ENCODE results near the gene AQP7. TPM values are rescaled to one million over a fixed set of nuclear protein-coding genes. Genes with fewer than 3 reads are reported as not detected.

The AQP7 gene
- polyA plus RNA-seq, 1 donor from 2014 or later, result not detected

DNA sequence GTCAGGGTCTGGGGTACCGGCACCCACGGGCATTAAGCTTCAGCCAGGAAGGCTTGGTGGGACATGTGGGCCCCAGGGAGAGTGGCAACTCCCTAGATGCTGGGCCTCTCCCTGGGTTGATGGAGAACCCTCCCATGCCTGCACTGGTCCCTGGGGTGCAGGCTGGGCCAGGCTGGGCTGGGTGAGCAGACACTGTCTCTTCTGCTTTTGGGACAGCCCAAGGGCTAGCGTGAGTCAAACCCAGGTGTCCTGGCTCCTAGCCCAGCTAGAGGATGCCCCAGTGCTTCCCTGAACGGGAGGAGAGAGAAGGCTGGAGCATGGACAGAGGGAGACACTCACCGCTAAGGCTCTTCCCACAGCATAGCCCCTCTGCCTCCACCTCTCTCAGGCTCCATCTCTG lies 5.7 kb upstream of the AQP7 start:
- Histone ChIP-seq H3K79me2 (replicated peaks; ENCODE audit: insufficient read depth, low read length) (no peaks in the 10 kb centered on the region), H4K20me1 (ENCODE audit: insufficient read depth) (no peaks in the 10 kb centered on the region), H3K9ac (ENCODE audit: low read length) (no peak overlapping the region), H2AFZ (ENCODE audit: low read depth, low read length) (no peak overlapping the region), H3K4me3 (ENCODE audit: low read length) (no peak overlapping the region), H3K9me3 (ENCODE audit: low read length) (no peaks in the 10 kb centered on the region), H3F3A (ENCODE audit: insufficient read depth, low read length, poor library complexity, severe bottlenecking) (no peaks in the 10 kb centered on the region), H3K36me3 (ENCODE audit: insufficient read depth, low read length) (no peaks in the 10 kb centered on the region), H3K27me3 (ENCODE audit: insufficient read depth, low read depth, low read length) (no peaks in the 10 kb centered on the region), H3K9me2 (ENCODE audit: insufficient read depth, low read length) (no peaks in the 10 kb centered on the region), H3K4me2 (ENCODE audit: low read length) (no peak overlapping the region), H3K27ac (ENCODE audit: low read length) (no peak overlapping the region)
- TF ChIP-seq EP300 (conservative IDR thresholded peaks at IDR 0.05; ENCODE audit: poor library complexity, severe bottlenecking) (no peak), RAD21 (conservative IDR thresholded peaks at IDR 0.05) (no peak), SMC3 (conservative IDR thresholded peaks at IDR 0.05; ENCODE audit: poor library complexity) (no peak), EZH2 (IDR thresholded peaks at IDR 0.05; ENCODE audit: borderline replicate concordance, insufficient read depth, low read length, poor library complexity, severe bottlenecking) (no peak), MXI1 (conservative IDR thresholded peaks at IDR 0.05; ENCODE audit: poor library complexity, severe bottlenecking) (no peak), POLR2AphosphoS5 (IDR thresholded peaks at IDR 0.05) (no peak), TAF1 (IDR thresholded peaks at IDR 0.05; ENCODE audit: low read depth) (no peak)
- TF ChIP-seq, protein P1, sequence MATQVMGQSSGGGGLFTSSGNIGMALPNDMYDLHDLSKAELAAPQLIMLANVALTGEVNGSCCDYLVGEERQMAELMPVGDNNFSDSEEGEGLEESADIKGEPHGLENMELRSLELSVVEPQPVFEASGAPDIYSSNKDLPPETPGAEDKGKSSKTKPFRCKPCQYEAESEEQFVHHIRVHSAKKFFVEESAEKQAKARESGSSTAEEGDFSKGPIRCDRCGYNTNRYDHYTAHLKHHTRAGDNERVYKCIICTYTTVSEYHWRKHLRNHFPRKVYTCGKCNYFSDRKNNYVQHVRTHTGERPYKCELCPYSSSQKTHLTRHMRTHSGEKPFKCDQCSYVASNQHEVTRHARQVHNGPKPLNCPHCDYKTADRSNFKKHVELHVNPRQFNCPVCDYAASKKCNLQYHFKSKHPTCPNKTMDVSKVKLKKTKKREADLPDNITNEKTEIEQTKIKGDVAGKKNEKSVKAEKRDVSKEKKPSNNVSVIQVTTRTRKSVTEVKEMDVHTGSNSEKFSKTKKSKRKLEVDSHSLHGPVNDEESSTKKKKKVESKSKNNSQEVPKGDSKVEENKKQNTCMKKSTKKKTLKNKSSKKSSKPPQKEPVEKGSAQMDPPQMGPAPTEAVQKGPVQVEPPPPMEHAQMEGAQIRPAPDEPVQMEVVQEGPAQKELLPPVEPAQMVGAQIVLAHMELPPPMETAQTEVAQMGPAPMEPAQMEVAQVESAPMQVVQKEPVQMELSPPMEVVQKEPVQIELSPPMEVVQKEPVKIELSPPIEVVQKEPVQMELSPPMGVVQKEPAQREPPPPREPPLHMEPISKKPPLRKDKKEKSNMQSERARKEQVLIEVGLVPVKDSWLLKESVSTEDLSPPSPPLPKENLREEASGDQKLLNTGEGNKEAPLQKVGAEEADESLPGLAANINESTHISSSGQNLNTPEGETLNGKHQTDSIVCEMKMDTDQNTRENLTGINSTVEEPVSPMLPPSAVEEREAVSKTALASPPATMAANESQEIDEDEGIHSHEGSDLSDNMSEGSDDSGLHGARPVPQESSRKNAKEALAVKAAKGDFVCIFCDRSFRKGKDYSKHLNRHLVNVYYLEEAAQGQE (IDR thresholded peaks at IDR 0.05; ENCODE audit: borderline replicate concordance), result no peak
- TF ChIP-seq, protein P2, sequence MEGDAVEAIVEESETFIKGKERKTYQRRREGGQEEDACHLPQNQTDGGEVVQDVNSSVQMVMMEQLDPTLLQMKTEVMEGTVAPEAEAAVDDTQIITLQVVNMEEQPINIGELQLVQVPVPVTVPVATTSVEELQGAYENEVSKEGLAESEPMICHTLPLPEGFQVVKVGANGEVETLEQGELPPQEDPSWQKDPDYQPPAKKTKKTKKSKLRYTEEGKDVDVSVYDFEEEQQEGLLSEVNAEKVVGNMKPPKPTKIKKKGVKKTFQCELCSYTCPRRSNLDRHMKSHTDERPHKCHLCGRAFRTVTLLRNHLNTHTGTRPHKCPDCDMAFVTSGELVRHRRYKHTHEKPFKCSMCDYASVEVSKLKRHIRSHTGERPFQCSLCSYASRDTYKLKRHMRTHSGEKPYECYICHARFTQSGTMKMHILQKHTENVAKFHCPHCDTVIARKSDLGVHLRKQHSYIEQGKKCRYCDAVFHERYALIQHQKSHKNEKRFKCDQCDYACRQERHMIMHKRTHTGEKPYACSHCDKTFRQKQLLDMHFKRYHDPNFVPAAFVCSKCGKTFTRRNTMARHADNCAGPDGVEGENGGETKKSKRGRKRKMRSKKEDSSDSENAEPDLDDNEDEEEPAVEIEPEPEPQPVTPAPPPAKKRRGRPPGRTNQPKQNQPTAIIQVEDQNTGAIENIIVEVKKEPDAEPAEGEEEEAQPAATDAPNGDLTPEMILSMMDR (IDR thresholded peaks at IDR 0.05; ENCODE audit: poor library complexity, severe bottlenecking), result no peak

DNA sequence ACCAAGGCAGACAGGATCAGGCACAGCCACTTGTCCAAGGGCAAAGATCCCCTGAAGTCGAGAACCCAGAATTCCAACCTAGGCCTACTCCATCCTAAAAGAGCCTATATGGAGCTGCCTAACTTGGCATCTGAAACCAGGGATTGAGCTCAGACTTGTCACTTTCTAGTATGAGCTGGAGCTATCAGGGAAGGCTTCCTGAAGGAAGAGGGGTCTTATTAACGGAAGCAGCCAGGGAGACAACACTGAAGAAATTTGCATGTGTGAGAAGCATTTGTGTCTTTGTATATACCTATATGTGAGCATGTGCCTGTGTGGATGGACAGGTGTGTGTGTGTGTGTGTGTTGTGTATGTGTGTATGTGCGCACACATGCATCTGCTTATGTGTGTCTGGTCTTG lies 4.7 kb upstream of the AQP7 start:
- H2AFZ ChIP-seq (ENCODE audit: low read depth, low read length), result no peak overlapping the region
- no peak overlapping the region for H3K4me3 ChIP-seq (ENCODE audit: low read length)
- H3K27me3 ChIP-seq (ENCODE audit: insufficient read depth, low read depth, low read length), result no peaks in the 10 kb centered on the region
- TF ChIP-seq EP300 (conservative IDR thresholded peaks at IDR 0.05; ENCODE audit: poor library complexity, severe bottlenecking), result no peak
- no peak for TF ChIP-seq EZH2 (IDR thresholded peaks at IDR 0.05; ENCODE audit: borderline replicate concordance, insufficient read depth, low read length, poor library complexity, severe bottlenecking)
- no peak for TF ChIP-seq RAD21 (conservative IDR thresholded peaks at IDR 0.05)
- no peak for TF ChIP-seq MXI1 (conservative IDR thresholded peaks at IDR 0.05; ENCODE audit: poor library complexity, severe bottlenecking)
- no peak for TF ChIP-seq POLR2AphosphoS5 (IDR thresholded peaks at IDR 0.05)
- TF ChIP-seq, protein P2 (IDR thresholded peaks at IDR 0.05; ENCODE audit: poor library complexity, severe bottlenecking), result no peak
- TF ChIP-seq TAF1 (IDR thresholded peaks at IDR 0.05; ENCODE audit: low read depth), result no peak
- TF ChIP-seq, protein P1 (IDR thresholded peaks at IDR 0.05; ENCODE audit: borderline replicate concordance), result no peak
- TF ChIP-seq SMC3 (conservative IDR thresholded peaks at IDR 0.05; ENCODE audit: poor library complexity), result no peak
- H3K27ac ChIP-seq (ENCODE audit: low read length), result no peak overlapping the region
- H3K9ac ChIP-seq (ENCODE audit: low read length), result no peak overlapping the region
- H3K9me3 ChIP-seq (ENCODE audit: low read length), result no peaks in the 10 kb centered on the region
- H3K4me2 ChIP-seq (ENCODE audit: low read length), result no peak overlapping the region
- H3K79me2 ChIP-seq (replicated peaks; ENCODE audit: insufficient read depth, low read length), result no peaks in the 10 kb centered on the region
- H3K36me3 ChIP-seq (ENCODE audit: insufficient read depth, low read length), result no peaks in the 10 kb centered on the region
- H3F3A ChIP-seq (ENCODE audit: insufficient read depth, low read length, poor library complexity, severe bottlenecking), result no peaks in the 10 kb centered on the region
- H4K20me1 ChIP-seq (ENCODE audit: insufficient read depth), result no peaks in the 10 kb centered on the region
- no peaks in the 10 kb centered on the region for H3K9me2 ChIP-seq (ENCODE audit: insufficient read depth, low read length)

Data from neural cell (in vitro differentiated cells).